A673 (cell line): ENCODE data around the gene ULK4. TPM values are rescaled to one million over a fixed set of nuclear protein-coding genes. Genes with fewer than 3 reads are reported as not detected.

Source experiments
- BruUV-seq: library from RNA; stranded (reverse); fragments of 400-500 nt; replicated peaks from 2 replicates; lab custom pipeline; 2021; lab: Mats Ljungman, UMichigan
- CTCF ChIA-PET: fragments of 300-600 bp; sonication (Branson Sonifier 250); formaldehyde crosslinking; loops from one replicate; lab custom pipeline; 2022; ENCODE audit warnings: antibody characterized with exemption; lab: Charles Lee
- POLR2A ChIA-PET: fragments of 300-600 bp; sonication (Branson Sonifier 250); formaldehyde crosslinking; loops from one replicate; lab custom pipeline; 2022; ENCODE audit warnings: antibody characterized with exemption; ENCODE audit not compliant: low non-redundant PET; lab: Charles Lee
- DNase-seq: peaks from one replicate; pipeline ENCODE4 v3.0.0-alpha.2; 2015; ENCODE audit warnings: low spot score
- H3K27ac ChIP-seq: fragments of 200-600 bp; sonication (generic); 2 replicates; pipeline ENCODE4 v1.5.1; 2016; ENCODE audit warnings: mixed run types, low read depth, mild to moderate bottlenecking, mixed read lengths, antibody characterized with exemption, low read length; ENCODE audit not compliant: poor library complexity, severe bottlenecking
- H3K27me3 ChIP-seq: fragments of 200-600 bp; sonication (generic); replicated peaks from 2 replicates; pipeline ENCODE4 v1.6.1; 2017; ENCODE audit warnings: mixed run types, low read depth, mild to moderate bottlenecking, mixed read lengths, antibody characterized with exemption, low read length; ENCODE audit not compliant: insufficient read depth, poor library complexity
- H3K36me3 ChIP-seq: fragments of 200-600 bp; sonication (generic); 2 replicates; pipeline ENCODE4 v1.6.1; 2016; ENCODE audit warnings: mixed run types, mild to moderate bottlenecking, mixed read lengths, antibody characterized with exemption, low read length; ENCODE audit not compliant: insufficient read depth, poor library complexity, severe bottlenecking
- H3K4me1 ChIP-seq: fragments of 200-600 bp; sonication (generic); 2 replicates; pipeline ENCODE4 v1.6.1; 2017; ENCODE audit warnings: mixed run types, mild to moderate bottlenecking, mixed read lengths, antibody characterized with exemption, low read length; ENCODE audit not compliant: insufficient read depth, poor library complexity, severe bottlenecking
- H3K4me3 ChIP-seq: fragments of 200-600 bp; sonication (generic); 2 replicates; pipeline ENCODE4 v1.5.1; 2016; ENCODE audit warnings: low read depth, mixed run types, mild to moderate bottlenecking, mixed read lengths, low read length; ENCODE audit not compliant: poor library complexity, severe bottlenecking
- H3K9me3 ChIP-seq: fragments of 200-600 bp; sonication (generic); 2 replicates; pipeline ENCODE4 v1.6.1; 2016; ENCODE audit warnings: mixed run types, low read depth, mild to moderate bottlenecking, mixed read lengths, antibody characterized with exemption, low read length; ENCODE audit not compliant: poor library complexity, severe bottlenecking
- EZH2 ChIP-seq: fragments of 200-600 bp; sonication (generic); IDR thresholded peaks from 2 replicates; pipeline ENCODE4 v1.6.1; 2017; ENCODE audit warnings: borderline replicate concordance, low read depth, mild to moderate bottlenecking, mixed read lengths, antibody characterized with exemption, low read length; ENCODE audit not compliant: poor library complexity, severe bottlenecking
- intact Hi-C: fragments of 100-400 bp; cut with micrococcal nuclease; formaldehyde crosslinking; loops from one replicate; pipeline ENCODE4 v1.10.0; 2022; ENCODE audit not compliant: unreplicated experiment
- total RNA-seq: library from RNA; stranded (reverse); gene quantifications from 2 replicates; pipeline ENCODE4 v1.2.3, GENCODE V29; 2021
- TF ChIP-seq, protein P1 (sequence below): fragments of 300-800, 200-600 bp; sonication (generic); conservative IDR thresholded peaks from 2 replicates; pipeline ENCODE4 v1.5.1; 2017; ENCODE audit warnings: low read depth, mild to moderate bottlenecking, antibody characterized with exemption, low read length, moderate library complexity, mixed read lengths

The ULK4 gene
- total RNA-seq, 1 experiment from 2014 or later: 7.4 TPM

- intact Hi-C loops: no loop called here
- ChIA-PET POLR2A (no interaction called here), CTCF (no interaction called here)
- no peak overlapping the region for H3K27ac ChIP-seq
- TF ChIP-seq, protein P1, sequence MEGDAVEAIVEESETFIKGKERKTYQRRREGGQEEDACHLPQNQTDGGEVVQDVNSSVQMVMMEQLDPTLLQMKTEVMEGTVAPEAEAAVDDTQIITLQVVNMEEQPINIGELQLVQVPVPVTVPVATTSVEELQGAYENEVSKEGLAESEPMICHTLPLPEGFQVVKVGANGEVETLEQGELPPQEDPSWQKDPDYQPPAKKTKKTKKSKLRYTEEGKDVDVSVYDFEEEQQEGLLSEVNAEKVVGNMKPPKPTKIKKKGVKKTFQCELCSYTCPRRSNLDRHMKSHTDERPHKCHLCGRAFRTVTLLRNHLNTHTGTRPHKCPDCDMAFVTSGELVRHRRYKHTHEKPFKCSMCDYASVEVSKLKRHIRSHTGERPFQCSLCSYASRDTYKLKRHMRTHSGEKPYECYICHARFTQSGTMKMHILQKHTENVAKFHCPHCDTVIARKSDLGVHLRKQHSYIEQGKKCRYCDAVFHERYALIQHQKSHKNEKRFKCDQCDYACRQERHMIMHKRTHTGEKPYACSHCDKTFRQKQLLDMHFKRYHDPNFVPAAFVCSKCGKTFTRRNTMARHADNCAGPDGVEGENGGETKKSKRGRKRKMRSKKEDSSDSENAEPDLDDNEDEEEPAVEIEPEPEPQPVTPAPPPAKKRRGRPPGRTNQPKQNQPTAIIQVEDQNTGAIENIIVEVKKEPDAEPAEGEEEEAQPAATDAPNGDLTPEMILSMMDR: no peak
- TF ChIP-seq EZH2: no peak
- no peaks in the 10 kb centered on the region for H3K27me3 ChIP-seq
- no peak for DNase-seq
- H3K36me3 ChIP-seq: no peaks in the 10 kb centered on the region
- BruUV-seq: no TSS peak
- H3K4me3 ChIP-seq: no peak overlapping the region
- H3K4me1 ChIP-seq: no peaks in the 10 kb centered on the region
- H3K9me3 ChIP-seq: no peaks in the 10 kb centered on the region
Measured at GRCh38 chr3:41808618-41809017, 153.3 kb downstream of the ULK4 start.

DNA sequence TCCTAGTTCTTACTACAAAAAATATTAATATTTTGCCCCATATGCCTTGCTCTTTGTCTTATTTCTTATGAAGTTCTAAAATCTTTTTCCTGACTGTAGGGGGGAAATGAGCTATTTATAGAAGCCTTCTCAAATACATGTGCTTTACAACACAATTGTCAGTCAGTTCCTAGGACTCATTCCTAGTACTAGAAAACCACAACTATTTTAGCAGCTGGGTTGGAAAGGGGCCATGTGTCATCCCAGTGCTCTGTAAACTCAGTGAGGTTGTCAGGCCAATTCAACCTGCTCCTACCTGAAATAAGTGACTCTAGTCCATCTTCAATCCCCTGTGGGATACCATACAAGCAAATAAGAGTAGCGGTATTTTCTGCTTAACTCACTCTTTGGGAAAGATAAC is 153.8 kb downstream of the ULK4 start:
- Histone ChIP-seq H3K27ac (no peak overlapping the region), H3K36me3 (no peaks in the 10 kb centered on the region), H3K4me1 (no peaks in the 10 kb centered on the region), H3K4me3 (no peak overlapping the region), H3K9me3 (no peaks in the 10 kb centered on the region), H3K27me3 (no peaks in the 10 kb centered on the region)
- intact Hi-C loops: no loop called here
- DNase-seq: no peak
- POLR2A ChIA-PET: no interaction called here
- no peak for TF ChIP-seq EZH2
- TF ChIP-seq, protein P1: no peak
- no TSS peak for BruUV-seq
- CTCF ChIA-PET: no interaction called here

GRCh38 chr3:41794748-41795589 is 166.9 kb downstream of the ULK4 start:
- H3K4me1 ChIP-seq: no peaks in the 10 kb centered on the region
- no peak for DNase-seq
- H3K36me3 ChIP-seq: no peaks in the 10 kb centered on the region
- no TSS peak for BruUV-seq
- no peak overlapping the region for H3K4me3 ChIP-seq
- POLR2A ChIA-PET: no interaction called here
- H3K27ac ChIP-seq: no peak overlapping the region
- CTCF ChIA-PET: no interaction called here
- intact Hi-C loops: no loop called here
- H3K9me3 ChIP-seq: no peaks in the 10 kb centered on the region
- TF ChIP-seq EZH2: no peak
- TF ChIP-seq, protein P1: no peak
- H3K27me3 ChIP-seq: no peaks in the 10 kb centered on the region
